SH-SY5Y (cell line): ENCODE data around the gene CORO2B.

ENCODE experiments used
- GATA2 ChIP-seq: IDR thresholded peaks from 2 replicates; pipeline ENCODE4 v1.6.1; 2011; ENCODE audit warnings: mild to moderate bottlenecking, low read depth, low read length
- GATA3 ChIP-seq: IDR thresholded peaks from 2 replicates; pipeline ENCODE4 v1.6.1; 2011; ENCODE audit warnings: low read depth, mild to moderate bottlenecking, low read length, moderate library complexity

DNA sequence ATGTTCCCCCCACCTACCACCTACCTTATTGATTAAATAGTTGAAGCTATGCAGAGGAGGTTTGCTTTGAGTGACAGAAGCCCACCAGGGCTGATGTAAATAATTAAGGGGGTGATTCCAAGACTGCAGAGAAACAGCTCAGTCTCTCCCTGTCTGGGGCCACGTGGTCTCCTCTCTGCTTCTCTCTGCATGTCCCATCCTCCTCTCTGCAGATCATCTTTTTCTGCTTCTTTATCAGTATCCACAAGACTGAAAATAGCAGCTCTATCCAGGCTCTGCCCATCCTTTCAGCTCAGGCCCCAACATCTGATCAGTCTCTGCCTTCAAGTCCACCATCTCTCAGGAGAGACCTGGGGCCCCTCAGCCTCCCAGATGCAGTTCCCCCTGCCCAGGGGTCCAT lies 131.1 kb downstream of the CORO2B start:
- TF ChIP-seq GATA2: no peak
- no peak for TF ChIP-seq GATA3
